Measurements from ENCODE around the gene MED4.

- TF ChIP-seq POLR2AphosphoS5 (IDR thresholded peaks at IDR 0.05): no peak
- no peak for TF ChIP-seq CTCF (IDR thresholded peaks at IDR 0.05)
- no peak for TF ChIP-seq POLR2A (IDR thresholded peaks at IDR 0.05)
Measured at GRCh38 chr13:48042894-48043293, 52.0 kb downstream of the MED4 start.
